NCI-H1048 (cell line): ENCODE data around the gene FN3K.

ENCODE experiments used
- DNase-seq: peaks from one replicate; lab custom pipeline; 2025; lab: John Stamatoyannopoulos, UW

The FN3K gene

DNA sequence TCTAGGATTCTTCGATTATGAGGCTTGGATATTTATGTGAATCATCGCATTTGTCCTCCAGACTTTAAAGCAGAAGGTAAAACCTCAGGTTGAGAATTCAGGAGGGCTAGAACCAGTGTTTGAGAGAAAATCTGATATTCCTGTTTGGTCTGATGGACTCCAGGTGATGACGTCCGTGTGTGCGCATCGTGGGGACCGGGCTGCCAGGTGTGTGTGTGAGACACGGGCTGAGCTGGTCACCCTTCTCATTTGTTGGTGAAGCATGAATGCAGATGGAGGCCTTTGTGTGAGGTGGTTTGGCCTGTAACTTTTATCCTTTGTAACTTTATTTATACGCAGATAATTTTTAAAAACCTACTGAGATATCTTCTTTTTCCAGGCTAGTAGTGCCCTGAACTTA is 61.6 kb downstream of the FN3K start:
- DNase-seq, result no peak

DNA sequence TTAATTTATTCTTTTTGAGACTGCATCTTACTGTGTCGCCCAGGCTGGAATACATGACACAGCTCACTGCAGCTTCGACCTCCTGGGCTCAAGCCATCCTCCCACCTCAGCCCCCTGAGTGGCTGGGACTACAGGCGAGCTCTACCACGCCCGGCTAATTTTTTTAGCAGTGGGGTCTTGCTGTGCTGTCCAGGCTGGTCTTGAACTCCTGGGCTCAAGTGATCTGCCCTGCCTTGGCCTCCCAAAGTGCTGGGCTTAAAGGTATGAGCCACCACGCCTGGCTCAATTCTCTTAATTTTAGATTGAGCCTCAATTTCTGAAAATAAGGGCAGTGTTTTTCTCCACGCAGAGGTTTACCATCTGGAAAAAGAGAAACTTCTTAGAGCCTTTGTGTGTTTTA is 63.3 kb downstream of the FN3K start:
- no peak for DNase-seq

DNA sequence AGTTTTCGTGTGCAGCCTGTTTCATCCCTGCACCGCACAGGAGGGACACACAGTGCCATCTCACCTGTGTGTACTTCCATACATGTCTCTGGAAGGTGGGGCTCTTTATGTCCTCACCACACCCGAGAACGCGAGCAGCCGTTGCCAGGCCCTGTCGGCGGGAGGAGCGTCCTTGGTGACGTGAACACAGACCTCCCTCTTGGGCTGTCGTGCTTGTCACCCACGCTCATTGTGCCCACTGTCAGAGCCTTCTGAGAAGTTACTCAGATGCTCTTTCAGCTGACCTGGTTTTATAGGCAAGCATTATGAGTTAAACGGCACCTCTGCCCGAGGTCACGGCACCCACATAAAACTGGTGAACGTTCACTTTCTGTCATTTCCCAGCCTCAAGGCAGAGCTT is 64.2 kb downstream of the FN3K start:
- DNase-seq, result no peak
